Measurements from ENCODE around the gene IMPG2. TPM values are rescaled to one million over a fixed set of nuclear protein-coding genes. Genes with fewer than 3 reads are reported as not detected.

Gene IMPG2
- total and polyA plus RNA-seq, 2 experiments from 2014 or later, result 0.11 TPM; not detected in 1

DNA sequence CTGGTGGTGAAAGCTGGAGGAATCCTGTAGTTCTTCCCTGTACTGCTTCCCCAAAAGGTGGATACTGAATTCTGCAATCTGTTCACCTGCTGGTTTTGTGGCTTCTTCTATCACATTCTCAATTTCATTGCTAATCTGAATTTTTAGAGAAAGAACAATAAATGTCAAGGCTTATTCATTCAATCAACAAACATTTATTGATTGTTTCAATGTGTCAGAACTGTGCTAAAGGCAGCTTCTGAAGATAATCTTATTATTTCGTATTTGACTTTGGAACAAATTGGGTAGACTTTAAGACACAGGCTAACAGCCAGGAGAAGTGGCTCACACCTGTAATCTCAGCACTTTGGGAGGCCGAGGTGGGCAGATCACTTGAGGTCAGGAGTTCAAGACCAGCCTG lies 46.8 kb downstream of the IMPG2 start:
- in situ Hi-C loops (cut with MboI), result no loop called here
- Histone ChIP-seq H3K79me2 (ENCODE audit: insufficient read depth) (no peaks in the 10 kb centered on the region), H4K20me1 (ENCODE audit: insufficient read depth) (no peaks in the 10 kb centered on the region), H3F3A (ENCODE audit: insufficient read depth) (no peaks in the 10 kb centered on the region), H3K9ac (no peak overlapping the region), H3K9me2 (ENCODE audit: insufficient read depth) (no peaks in the 10 kb centered on the region), H3K9me3 (ENCODE audit: low read depth) (no peaks in the 10 kb centered on the region), H3K27ac (no peak overlapping the region), H3K27me3 (replicated peaks; ENCODE audit: insufficient read depth) (no peaks in the 10 kb centered on the region), H3K36me3 (ENCODE audit: low read depth) (no peaks in the 10 kb centered on the region), H3K4me3 (no peak overlapping the region), H2AFZ (no peak overlapping the region), H3K4me2 (ENCODE audit: unreplicated experiment) (no peak overlapping the region), H3K4me1 (ENCODE audit: insufficient read depth) (no peaks in the 10 kb centered on the region)
- DNase-seq, result no peak
- WGBS, 2 experiments (ENCODE audit: low coverage in 1 of 2, low lambda C conversion rate in 2 of 2, missing lambda C conversion rate in 2 of 2), result 91 to 92% methylated on average over 2 of the region's 2 CpGs
- TF ChIP-seq EZH2phosphoT487 (IDR thresholded peaks at IDR 0.05; ENCODE audit: insufficient read depth, low read depth) (no peak), EZH2 (IDR thresholded peaks at IDR 0.05; ENCODE audit: insufficient read depth, poor library complexity, severe bottlenecking) (no peak)

DNA sequence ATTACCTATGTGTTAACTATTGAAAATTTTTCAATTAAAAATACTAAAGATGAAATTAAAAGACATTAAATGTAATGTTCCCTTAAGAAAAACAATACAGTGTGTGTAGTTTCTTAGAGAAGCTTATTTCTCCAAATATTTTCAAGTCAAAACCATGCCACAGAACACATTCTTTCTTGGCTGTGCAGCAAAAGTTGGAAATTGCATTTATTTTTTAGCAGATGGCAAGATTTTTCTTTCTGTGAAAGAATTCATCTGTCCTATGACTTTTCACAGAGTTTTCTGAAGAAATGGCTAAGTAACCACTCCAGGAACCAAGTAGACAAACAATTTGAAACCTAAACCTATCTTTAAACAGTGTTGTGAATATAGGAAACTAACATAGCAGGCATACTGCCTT lies 47.2 kb downstream of the IMPG2 start:
- H3K4me3 ChIP-seq, result no peak overlapping the region
- no peaks in the 10 kb centered on the region for H3K36me3 ChIP-seq (ENCODE audit: low read depth)
- in situ Hi-C loops (cut with MboI), result no loop called here
- no peaks in the 10 kb centered on the region for H3K79me2 ChIP-seq (ENCODE audit: insufficient read depth)
- H3K27ac ChIP-seq, result no peak overlapping the region
- no peak overlapping the region for H2AFZ ChIP-seq
- H3K9me2 ChIP-seq (ENCODE audit: insufficient read depth), result no peaks in the 10 kb centered on the region
- H3K9me3 ChIP-seq (ENCODE audit: low read depth), result no peaks in the 10 kb centered on the region
- no peaks in the 10 kb centered on the region for H4K20me1 ChIP-seq (ENCODE audit: insufficient read depth)
- no peak overlapping the region for H3K4me2 ChIP-seq (ENCODE audit: unreplicated experiment)
- H3F3A ChIP-seq (ENCODE audit: insufficient read depth), result no peaks in the 10 kb centered on the region
- H3K27me3 ChIP-seq (replicated peaks; ENCODE audit: insufficient read depth), result no peaks in the 10 kb centered on the region
- DNase-seq, result no peak
- no peak overlapping the region for H3K9ac ChIP-seq
- no peaks in the 10 kb centered on the region for H3K4me1 ChIP-seq (ENCODE audit: insufficient read depth)
- TF ChIP-seq EZH2phosphoT487 (IDR thresholded peaks at IDR 0.05; ENCODE audit: insufficient read depth, low read depth) (no peak), EZH2 (IDR thresholded peaks at IDR 0.05; ENCODE audit: insufficient read depth, poor library complexity, severe bottlenecking) (no peak)

DNA sequence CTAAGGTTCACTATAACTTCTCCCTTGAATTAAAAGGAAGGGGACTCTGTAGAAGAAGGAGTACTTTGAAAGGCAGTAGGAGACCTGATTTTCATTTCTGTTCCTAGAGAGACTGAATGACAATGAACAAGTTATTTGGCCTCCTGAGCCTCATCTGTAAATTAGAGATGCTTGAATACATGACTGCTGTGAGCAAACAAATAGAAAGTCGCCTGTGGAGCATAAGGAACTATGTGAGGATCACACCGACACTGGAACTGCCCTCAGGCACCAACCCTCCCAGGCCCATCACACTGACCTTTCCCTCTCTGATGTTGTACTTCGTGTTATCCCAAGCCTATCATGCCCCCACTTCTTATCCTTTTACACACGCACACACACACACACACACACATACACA lies 48.6 kb downstream of the IMPG2 start:
- H3F3A ChIP-seq (ENCODE audit: insufficient read depth), result no peaks in the 10 kb centered on the region
- in situ Hi-C loops (cut with MboI), result no loop called here
- H3K27me3 ChIP-seq (replicated peaks; ENCODE audit: insufficient read depth), result no peaks in the 10 kb centered on the region
- H3K79me2 ChIP-seq (ENCODE audit: insufficient read depth), result no peaks in the 10 kb centered on the region
- 65 to 75% methylated on average over 4 of the region's 4 CpGs for WGBS, 2 experiments (ENCODE audit: low coverage in 1 of 2, low lambda C conversion rate in 2 of 2, missing lambda C conversion rate in 2 of 2)
- no peaks in the 10 kb centered on the region for H3K9me3 ChIP-seq (ENCODE audit: low read depth)
- no peak overlapping the region for H3K4me2 ChIP-seq (ENCODE audit: unreplicated experiment)
- H3K9ac ChIP-seq, result no peak overlapping the region
- TF ChIP-seq EZH2phosphoT487 (IDR thresholded peaks at IDR 0.05; ENCODE audit: insufficient read depth, low read depth), result no peak
- TF ChIP-seq EZH2 (IDR thresholded peaks at IDR 0.05; ENCODE audit: insufficient read depth, poor library complexity, severe bottlenecking), result no peak
- H3K9me2 ChIP-seq (ENCODE audit: insufficient read depth), result no peaks in the 10 kb centered on the region
- DNase-seq, result no peak
- H3K27ac ChIP-seq, result no peak overlapping the region
- no peak overlapping the region for H2AFZ ChIP-seq
- H3K36me3 ChIP-seq (ENCODE audit: low read depth), result no peaks in the 10 kb centered on the region
- H3K4me3 ChIP-seq, result no peak overlapping the region
- H4K20me1 ChIP-seq (ENCODE audit: insufficient read depth), result no peaks in the 10 kb centered on the region
- no peaks in the 10 kb centered on the region for H3K4me1 ChIP-seq (ENCODE audit: insufficient read depth)

DNA sequence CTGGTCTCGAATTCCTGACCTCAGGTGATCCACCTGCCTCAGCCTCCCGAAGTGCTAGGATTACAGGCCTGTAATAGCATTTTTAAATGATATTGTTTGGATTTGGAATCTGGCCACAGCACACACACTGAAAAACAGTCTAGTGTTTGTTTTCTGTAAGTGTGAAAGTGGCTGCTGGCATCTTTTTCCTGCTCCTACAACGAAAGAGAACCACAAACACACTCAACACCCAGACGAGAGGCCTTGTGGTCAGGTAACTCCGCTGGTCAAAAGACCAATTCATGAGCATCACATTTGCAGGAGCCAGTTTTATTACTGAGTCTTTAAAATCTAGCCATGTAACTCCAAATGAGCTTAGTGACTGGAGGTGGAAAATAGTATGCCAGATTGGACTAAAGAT lies 50.2 kb downstream of the IMPG2 start:
- no peak overlapping the region for H3K27ac ChIP-seq
- H3K79me2 ChIP-seq (ENCODE audit: insufficient read depth), result no peaks in the 10 kb centered on the region
- in situ Hi-C loops (cut with MboI), result no loop called here
- H3K4me2 ChIP-seq (ENCODE audit: unreplicated experiment), result no peak overlapping the region
- 89 to 91% methylated on average over 5 of the region's 5 CpGs for WGBS, 2 experiments (ENCODE audit: low coverage in 1 of 2, low lambda C conversion rate in 2 of 2, missing lambda C conversion rate in 2 of 2)
- H3F3A ChIP-seq (ENCODE audit: insufficient read depth), result no peaks in the 10 kb centered on the region
- H3K9ac ChIP-seq, result no peak overlapping the region
- no peak for TF ChIP-seq EZH2 (IDR thresholded peaks at IDR 0.05; ENCODE audit: insufficient read depth, poor library complexity, severe bottlenecking)
- no peak for TF ChIP-seq EZH2phosphoT487 (IDR thresholded peaks at IDR 0.05; ENCODE audit: insufficient read depth, low read depth)
- H3K9me2 ChIP-seq (ENCODE audit: insufficient read depth), result 0 out of 2 replicates have a peak, but pooled peaks cover 4% of the 10 kb centered on the region
- H2AFZ ChIP-seq, result no peak overlapping the region
- no peaks in the 10 kb centered on the region for H3K27me3 ChIP-seq (replicated peaks; ENCODE audit: insufficient read depth)
- DNase-seq, result no peak
- H3K36me3 ChIP-seq (ENCODE audit: low read depth), result no peaks in the 10 kb centered on the region
- no peaks in the 10 kb centered on the region for H4K20me1 ChIP-seq (ENCODE audit: insufficient read depth)
- H3K4me1 ChIP-seq (ENCODE audit: insufficient read depth), result no peaks in the 10 kb centered on the region
- no peak overlapping the region for H3K4me3 ChIP-seq
- H3K9me3 ChIP-seq (ENCODE audit: low read depth), result no peaks in the 10 kb centered on the region

All from GM23248 (cell line).